ENCODE measurements around the gene GABBR2.

The GABBR2 gene

GRCh38 chr9:98708933-98709911, at the start of gene GABBR2:
GABBR2 (minus strand) TSS chr9:98708935; CDS start chr9:98708737, 198 bp downstream.
- peak; percentile 3 for DNase-seq

DNA sequence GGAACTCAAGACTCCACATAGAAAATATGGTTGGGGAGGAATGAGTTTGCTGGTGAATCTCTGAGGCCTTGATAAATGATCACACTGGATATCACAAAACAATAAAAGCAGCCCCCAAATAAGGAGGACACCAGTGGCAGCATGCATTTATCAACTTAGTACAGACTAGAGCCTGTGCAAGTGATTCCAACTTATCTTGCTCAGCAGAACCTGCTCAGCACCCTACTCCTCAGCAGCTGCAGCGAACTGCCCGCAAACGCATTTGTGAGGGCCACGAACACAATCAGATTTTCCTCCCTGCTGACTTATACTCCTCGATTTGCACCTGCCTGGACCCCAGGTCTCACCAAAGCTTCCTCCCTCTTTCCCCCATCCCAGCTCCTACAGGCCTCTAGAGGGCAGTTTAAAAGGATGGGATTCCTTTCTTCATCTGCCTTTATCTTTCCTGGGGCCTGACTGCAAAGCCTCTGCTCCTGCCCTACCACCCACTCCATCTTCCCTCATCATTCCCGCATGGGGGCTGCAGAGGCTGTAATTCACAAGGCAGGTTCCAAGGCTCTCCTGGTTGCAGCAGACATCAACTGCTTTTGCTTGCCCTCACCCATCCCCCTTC, 46.4 kb upstream of the GABBR2 start:
- DNase-seq = no peak

- no peak for DNase-seq
These were observed 42.5 kb upstream of the GABBR2 start for GRCh38 chr9:98751210-98751609.

- DNase-seq = no peak
These were observed 41.8 kb upstream of the GABBR2 start for GRCh38 chr9:98750364-98751060.

- no peak for DNase-seq
These were observed 38.7 kb upstream of the GABBR2 start for GRCh38 chr9:98747476-98747875.

- no peak for DNase-seq
These were observed 36.7 kb upstream of the GABBR2 start for GRCh38 chr9:98745470-98745869.

DNA sequence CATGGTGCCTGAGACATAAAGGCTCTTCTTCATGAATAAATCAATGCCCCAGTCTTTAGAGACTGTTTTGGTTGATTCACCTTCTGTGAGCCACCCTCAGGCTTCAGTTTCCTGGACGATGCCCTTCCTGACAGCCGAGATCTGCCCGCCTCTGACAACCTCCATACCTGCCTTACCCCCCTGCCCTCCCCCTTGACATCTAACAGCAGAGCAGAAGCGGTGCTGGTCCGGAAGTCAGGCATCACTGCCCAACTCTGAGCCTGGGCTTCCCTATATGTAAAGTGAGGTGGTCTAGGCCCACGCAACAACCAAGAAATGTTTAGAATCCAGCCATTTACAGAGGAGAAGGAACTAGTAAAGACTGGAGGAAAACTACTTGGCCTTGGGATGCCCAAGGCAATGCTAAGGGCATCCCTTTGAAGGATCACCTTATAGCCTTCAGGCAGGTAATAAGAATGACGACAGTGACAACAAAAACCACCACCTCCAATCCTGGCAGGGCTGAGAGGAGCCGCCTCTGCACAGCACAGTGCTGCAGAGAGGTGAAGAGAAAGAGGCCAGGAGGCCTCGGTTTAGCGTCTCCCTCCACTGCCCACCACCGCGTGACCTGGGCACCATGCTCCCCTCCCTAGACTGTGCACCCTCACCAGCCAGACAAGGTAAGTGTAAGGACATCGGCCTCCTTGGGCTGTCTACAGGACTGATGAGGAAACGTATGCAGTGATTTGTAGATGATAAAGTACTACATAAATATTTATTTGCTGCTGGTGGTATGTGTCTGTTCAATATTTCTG, 35.3 kb upstream of the GABBR2 start:
- DNase-seq = no peak

- DNase-seq = no peak
These were observed 34.6 kb upstream of the GABBR2 start for GRCh38 chr9:98743329-98743728.

DNA sequence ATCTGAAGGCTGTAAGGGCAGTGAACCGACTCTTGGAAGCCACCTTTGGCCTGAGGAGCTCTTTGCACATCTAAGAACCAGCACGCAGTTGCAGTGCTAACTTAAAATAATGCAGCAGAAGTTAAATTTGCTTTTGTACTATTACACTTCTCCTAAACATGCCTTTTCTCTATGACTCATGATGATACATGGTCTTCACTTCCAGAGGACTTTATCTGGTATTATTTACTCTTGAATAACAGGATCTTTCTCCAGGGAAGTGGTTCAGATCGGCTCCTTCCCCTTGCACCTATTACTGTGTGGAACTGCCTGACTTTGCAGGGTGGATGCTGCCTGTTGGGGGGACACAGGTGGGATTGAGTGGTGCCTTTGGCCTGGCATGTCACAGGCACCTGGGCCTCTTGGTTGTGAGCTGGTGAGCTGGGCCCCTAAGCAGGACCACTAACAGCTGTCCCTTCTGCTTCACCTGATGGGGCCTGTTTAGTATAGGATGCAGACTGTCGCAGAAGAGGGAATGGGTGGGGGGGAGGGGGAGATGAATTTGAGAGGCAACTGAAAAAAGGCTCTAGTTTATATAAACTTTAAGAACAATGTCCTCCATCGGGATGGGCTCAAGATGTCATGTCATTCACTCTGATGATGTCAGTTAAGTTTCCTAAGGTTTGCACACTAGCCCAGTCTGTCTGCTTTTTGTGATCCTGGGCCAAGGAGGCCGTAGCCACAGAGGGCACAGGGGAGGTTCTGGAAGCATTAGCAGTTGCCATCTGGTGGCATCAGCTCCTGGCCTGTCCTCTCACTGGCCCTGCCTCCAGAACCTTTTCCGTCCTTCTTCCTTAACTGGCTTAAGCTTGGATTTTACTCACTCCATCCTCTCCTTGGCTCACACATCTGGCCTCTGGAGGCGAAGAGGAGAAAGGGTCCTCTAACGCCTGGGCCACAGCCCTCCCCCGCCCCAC, 33.9 kb upstream of the GABBR2 start:
- DNase-seq = no peak

GRCh38 chr9:98740226-98740881, 31.6 kb upstream of the GABBR2 start:
- DNase-seq = no peak

DNA sequence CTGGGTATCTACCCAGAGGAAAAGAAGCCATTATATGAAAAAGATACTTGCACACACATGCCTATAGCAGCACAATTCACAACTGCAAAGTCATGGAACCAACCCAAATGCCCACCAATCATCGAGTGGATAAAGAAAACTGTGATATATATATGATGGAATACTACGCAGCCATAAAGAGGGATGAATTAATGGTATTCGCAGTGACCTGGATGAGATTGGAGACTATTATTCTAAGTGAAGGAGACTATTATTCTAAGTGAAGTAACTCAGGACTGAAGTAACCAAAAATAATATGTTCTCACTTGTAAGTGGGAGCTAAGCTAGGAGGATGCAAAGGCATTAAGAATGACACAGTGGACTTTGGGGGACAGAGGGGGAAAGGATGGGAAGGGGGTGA, 30.0 kb upstream of the GABBR2 start:
- no peak for DNase-seq

GRCh38 chr9:98736226-98736625, 27.5 kb upstream of the GABBR2 start:
- DNase-seq = no peak

GRCh38 chr9:98732801-98733200, 24.1 kb upstream of the GABBR2 start:
- DNase-seq = no peak

DNA sequence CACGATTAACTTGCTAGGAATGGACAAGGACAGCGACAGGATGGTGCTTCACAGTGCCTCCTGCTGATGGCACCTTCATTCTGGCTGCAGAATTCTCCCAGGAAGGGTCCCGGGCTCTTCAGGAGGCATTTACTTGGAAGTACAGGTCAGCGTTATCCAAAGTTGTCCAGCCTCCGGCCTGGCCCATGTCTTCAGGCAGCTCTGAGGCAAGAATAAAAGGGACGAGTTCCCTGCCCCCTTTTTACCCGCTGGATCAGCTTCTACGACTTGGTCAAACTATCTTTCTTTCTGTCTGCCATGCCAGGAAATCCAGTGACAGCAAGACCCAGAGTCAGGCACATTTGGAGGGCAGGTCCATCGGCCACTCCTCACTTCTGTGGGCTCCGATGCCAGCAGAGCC, 23.4 kb upstream of the GABBR2 start:
- DNase-seq = no peak

DNA sequence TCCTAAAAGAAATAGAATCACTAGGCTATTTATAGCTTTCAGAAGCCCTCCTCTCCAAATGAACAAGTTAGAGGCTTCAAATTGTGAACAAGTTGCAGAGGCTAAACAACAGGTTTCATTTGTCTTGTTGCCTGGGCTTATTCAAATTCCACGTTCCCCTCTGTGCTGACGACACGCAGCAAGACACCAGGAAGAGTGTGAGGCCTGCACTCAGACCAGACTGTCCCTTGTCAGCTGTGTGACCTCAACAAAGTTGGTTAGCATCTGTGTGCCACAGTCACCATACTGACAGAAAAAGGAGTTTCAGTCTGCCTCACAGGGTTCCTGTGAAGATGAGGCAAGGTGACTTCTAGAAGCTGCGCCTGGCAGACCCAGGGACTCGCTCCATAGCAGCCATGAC, 22.1 kb upstream of the GABBR2 start:
- no peak for DNase-seq

GRCh38 chr9:98728500-98728899, 19.8 kb upstream of the GABBR2 start:
- DNase-seq = no peak

GRCh38 chr9:98727428-98727827, 18.7 kb upstream of the GABBR2 start:
- DNase-seq = no peak

DNA sequence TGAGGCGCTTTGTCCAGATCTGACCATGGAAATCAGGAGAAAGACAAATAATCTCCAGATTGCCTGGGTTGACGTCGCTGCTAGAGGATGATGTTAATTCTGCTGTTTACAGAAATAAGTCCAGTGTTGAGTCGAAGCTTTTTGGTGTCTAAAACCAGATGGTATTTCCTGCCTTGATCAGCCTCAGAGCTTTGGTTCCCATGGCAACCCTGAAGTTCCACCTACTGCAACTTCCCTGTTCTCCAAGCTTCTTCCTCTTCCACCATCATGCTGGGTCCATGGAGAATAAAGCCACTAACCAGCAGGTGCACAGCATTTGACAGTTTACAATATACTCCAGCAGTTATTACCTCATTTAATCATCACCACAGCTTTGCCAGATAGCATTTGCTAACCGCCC, 18.0 kb upstream of the GABBR2 start:
- peak; percentile 34 for DNase-seq

- DNase-seq = no peak
These were observed 16.2 kb upstream of the GABBR2 start for GRCh38 chr9:98724810-98725530.

DNA sequence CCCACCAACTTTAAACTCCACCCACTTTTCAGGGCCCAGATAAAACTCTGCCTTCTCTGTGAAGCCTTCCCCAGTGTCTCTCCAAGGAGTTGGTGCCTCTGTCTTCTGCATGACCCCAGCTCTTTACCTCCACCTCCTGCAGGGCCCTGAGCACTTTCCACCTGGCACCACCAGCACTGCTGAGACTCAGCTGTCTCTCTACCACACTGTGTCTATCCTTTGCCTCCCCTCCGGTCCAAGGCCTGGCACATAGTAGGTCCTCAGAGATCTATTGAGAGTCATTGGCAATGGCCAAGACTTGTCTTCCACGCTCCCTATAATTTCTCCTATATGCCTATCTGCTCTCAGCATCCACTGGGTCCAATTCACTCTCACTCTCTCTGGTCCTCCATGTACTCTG, 12.9 kb upstream of the GABBR2 start:
- DNase-seq = no peak
